Mucosa of gallbladder (tissue), 1 donor: ENCODE measurements around the gene TAS2R42. TPM values are rescaled to one million over a fixed set of nuclear protein-coding genes. Genes with fewer than 3 reads are reported as not detected.

ENCODE experiments used
- DNase-seq: peaks from one replicate; pipeline ENCODE4 v3.0.0-alpha.2; 2020; ENCODE audit warnings: low spot score
- total RNA-seq: library from RNA; stranded (reverse); gene quantifications from one replicate; pipeline ENCODE4 v1.2.1, GENCODE V29; 2021
- donor health status: DM: no; HTN: no; CAD: no.

The TAS2R42 gene
- total RNA-seq = not detected

DNA sequence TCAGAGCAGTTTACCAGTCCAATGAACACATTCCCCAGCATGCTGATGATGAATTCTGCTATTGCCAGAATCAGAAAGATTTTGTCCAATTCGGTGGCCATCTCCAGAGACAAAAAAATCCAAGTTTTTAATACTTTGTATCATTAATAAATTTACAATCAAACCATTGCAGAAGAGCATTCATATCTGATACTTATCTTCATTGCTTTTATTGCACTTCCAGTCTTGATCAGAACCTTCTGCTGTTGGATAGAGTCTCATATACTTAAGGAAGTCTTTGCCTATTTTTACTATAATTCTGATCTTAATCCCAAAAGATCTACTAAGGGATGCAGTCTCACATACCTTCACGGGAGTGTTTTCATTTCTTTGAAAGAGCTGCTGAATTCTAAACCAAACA lies at the start of gene TAS2R42:
TAS2R42 (minus strand) TSS at position 101 of the 400 bp plus-strand sequence; CDS start at position 101, 0 bp downstream.
- DNase-seq = no peak

DNA sequence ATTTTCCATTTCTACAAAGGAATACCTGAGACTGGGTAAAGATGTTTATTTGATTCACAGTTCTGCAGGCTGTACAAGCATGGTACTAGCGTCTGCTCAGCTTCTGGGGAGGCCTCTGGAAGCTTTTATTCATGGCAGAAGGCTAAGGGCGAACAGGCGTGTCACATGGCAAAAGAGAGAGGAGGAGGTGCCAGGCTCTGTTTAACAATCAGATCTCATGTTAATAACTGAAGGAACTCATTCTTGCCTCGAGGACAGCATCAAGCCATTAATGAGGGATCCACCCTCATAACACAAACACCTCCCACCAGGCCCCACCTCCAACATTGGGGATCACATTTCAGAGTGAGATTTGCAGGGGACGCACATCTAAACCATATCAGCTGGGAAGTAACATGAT lies 46.8 kb upstream of the TAS2R42 start:
- DNase-seq = no peak

- peak; percentile 35 for DNase-seq
Measured at GRCh38 chr12:11228296-11228879, 41.7 kb upstream of the TAS2R42 start.

- DNase-seq = no peak
Measured at GRCh38 chr12:11227373-11227772, 40.6 kb upstream of the TAS2R42 start.

GRCh38 chr12:11209113-11209512 lies 22.4 kb upstream of the TAS2R42 start:
- no peak for DNase-seq

GRCh38 chr12:11204173-11204572 lies 17.4 kb upstream of the TAS2R42 start:
- no peak for DNase-seq

- no peak for DNase-seq
Measured at GRCh38 chr12:11202811-11203210, 16.1 kb upstream of the TAS2R42 start.

- no peak for DNase-seq
Measured at GRCh38 chr12:11183011-11183410, 3.7 kb downstream of the TAS2R42 start.

DNA sequence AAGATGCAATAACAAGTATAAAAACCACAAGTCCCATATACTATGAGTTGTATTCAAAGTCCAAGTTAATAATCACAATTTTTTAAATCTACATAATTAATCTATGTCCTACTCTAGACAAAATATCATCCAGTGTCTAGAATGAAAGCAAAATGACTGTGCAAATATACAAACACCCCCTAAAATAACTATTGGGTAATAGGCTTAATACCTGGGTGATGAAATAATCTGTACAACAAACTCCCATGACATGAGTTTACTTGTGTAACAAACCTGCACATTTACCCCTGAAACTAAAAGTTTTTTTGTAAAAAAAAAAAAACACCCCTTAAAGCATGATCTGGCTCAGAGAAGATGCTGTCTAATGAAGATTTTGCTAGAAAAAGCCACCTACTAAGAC lies 4.2 kb downstream of the TAS2R42 start:
- DNase-seq = no peak

GRCh38 chr12:11178250-11178649 lies 8.5 kb downstream of the TAS2R42 start:
- no peak for DNase-seq

DNA sequence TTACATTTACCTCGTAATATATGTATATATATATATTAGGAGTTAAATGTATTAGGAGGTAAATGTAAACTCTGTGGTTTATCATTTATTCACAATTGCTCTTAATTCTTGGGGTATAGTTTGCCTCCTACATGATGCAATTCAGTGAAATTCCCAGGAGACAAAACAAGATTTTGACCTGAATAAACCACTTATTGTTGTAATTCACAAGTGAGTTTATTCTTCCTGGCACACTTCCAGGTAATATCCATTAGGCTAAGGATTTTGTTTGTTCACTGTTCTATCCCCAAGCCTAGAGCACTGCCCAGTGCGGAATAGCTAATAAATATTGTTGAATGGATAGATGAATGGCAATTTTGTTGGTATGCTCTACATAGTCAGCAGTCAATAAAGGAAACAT lies 12.7 kb downstream of the TAS2R42 start:
- no peak for DNase-seq

DNA sequence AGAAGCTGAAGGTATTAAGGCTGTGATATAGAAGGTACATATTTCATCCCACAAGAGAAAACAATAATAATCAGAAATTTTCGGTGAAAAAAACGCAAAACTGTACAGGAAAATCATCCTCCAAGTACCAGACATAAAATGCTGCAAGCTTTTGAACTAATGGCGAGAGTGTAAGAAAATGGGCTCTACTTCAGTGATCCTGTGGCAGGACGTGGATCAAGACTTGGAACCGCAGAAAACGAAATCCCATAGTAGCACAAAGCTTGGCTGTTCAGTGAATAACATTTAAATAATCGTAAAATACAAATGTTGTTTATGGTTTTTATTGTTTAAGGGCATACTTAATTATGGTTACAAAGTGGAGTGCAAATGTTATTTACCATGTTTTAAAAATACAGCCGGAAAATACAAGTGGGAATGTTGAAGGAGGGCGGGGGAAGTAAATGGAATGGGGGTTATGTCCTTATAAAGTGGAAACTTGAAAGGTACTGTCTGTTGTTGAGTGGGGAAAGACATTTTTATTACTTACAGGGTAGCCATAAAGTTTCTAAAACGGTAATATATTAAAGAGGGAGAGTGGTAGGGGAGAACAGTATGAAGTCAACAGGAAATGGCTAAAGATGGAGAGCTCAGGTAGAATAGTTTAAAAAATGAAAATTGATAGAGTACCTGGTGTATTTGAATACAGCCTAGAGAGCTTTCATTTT lies 14.6 kb downstream of the TAS2R42 start:
- DNase-seq = no peak

DNA sequence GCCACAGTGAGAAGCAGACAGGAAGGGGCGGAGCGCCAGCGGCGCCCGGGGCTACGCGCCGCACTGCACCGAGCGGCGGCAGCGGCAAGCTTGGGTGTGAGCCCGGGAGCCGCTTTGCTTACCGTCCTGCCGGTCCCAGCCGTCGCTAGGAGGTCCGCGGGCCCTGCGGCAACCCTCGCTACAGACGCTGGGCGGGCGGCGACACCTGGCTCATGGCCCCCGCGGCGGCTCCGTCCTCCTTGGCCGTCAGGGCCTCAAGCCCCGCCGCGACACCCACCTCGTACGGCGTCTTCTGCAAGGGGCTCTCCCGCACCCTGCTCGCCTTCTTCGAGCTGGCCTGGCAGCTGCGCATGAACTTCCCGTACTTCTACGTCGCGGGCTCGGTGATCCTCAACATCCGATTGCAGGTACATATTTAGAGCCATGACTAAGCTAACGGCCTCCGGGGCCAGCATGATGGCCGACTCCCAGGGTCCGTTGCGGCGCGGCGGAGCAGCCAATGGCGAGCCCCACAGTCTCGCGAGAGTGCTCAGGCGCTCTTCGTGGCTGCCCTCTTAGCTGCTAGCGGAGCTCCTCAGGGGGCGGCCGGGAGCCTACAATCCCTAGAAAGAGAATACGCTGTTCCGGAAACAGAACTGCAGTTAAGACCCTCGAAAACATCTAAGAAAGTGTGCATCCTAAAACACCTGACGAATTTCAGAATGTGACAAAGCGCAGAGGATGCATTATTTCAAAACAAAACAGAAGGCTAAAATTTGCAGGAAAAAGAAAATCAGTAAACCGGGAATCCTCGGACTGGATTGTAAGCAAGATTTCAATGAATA lies 15.4 kb downstream of the TAS2R42 start, which contains the start of gene SMIM10L1:
SMIM10L1 (plus strand) TSS at position 50 of the 824 bp plus-strand sequence; CDS start at position 213, 163 bp downstream.
- DNase-seq = peak; percentile 94

DNA sequence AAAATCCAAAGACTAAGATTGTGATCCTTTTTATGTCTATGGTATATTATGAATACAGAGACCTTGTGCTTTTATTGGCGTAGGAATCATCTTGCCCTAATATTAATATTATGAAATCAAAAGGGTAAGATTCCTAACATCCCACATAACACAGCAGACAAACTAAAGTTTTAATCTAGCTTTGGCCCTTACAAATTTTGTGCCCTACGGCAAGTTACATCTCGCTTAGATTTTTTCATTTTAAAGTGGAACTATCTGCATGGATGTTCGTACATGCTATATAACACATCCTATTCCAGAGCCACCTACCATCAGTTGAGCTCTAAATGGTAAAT lies 16.0 kb downstream of the TAS2R42 start:
- DNase-seq = no peak

- DNase-seq = no peak
Measured at GRCh38 chr12:11166300-11166699, 20.4 kb downstream of the TAS2R42 start.

DNA sequence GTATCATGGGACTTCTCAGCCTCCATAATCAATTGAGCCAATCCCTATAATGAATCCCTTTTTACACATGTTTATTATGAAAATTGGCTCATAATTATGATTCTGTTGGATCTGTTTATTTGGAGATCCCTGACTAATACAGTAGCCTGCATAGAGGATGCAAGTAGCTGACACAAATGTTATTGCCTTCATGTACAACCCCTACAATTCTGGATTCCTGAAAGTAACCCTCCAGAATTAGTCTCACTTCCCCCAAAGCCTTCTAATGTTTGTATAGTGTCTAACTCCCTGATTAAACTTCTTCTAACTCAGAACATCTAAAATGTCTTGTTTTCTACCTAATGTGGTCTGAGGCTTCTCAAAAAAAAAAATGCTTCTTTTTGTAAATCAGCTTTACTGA lies 22.4 kb downstream of the TAS2R42 start:
- no peak for DNase-seq

DNA sequence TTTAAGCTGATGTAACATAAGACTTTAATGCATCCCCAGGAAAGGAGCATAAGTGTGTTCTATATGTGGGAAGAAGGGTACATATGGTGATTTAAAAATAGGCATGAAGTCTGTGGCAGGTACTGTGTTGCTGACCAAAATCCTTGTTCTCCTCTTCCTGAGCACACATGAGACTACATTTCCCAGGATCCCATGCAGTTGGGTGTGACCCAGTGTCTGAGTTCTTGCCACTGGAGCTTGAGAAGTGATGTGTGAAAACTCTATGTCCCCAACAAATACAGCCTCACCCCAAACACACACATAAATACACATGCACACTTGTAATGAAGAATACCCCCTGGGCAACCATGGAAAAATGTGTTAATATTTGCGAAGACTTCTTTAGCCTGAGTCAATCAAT lies 24.2 kb downstream of the TAS2R42 start:
- no peak for DNase-seq

- DNase-seq = no peak
Measured at GRCh38 chr12:11158885-11159444, 27.8 kb downstream of the TAS2R42 start.

DNA sequence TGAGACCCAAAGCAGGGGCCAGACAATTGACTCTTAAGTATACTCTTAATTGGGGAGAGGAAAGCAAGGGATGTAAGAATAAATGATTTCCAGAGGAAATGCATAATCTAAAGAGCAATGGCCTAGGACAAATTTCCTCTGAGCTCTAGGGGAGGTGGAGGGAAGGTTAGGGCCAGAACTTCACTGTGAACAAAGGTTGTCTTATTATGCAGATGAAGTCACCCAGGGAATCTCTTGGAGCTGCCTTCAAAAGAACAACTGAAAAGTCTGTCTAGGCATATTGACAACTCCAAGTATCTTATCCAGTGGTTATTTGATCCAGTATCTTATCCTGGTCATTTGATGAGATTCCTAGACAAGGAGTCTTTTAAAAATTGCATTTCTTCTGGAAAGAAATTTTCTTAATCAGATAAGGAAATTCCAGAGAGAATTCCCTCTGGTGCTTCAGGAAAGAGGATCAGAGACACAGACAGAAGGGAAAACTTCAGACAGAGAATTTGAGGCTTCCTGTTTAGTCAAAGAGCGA lies 32.3 kb downstream of the TAS2R42 start:
- no peak for DNase-seq

DNA sequence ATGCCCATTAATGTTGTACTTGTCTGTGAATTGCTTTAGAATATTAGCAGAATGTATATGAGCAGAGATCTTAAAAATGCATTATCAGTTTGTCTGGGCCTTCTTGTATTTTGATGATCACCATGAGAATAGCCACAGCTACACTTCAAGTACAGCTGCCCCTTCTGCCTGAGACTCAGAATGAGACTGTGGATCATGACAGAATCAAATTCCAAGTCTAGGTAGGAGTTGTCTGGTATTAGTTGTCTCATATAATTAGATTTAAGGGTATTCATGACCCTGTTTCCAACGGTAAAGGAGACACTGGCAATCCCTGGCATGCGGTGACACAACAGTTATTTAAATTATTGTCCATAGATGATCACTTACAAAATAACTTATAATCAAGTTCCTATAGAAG lies 34.0 kb downstream of the TAS2R42 start:
- no peak for DNase-seq

DNA sequence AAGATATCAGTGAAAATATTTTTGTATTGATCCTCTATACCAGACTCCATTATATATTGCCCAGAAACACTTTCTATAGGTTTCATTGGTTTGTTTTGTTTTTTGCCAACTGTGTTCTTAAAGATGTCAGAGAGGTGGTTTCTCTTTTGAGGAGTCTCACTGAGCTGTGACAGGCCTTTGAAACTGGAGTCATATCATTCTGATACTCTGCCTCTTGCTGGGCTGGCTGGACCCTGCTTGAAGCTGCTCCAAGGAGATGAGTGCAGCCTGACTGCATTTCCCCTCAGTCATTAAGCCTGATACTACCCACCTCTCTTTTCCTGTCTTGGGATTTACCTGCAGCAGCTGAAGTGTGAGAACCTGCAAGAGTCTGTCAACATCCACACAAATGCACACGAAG lies 35.9 kb downstream of the TAS2R42 start:
- DNase-seq = no peak

DNA sequence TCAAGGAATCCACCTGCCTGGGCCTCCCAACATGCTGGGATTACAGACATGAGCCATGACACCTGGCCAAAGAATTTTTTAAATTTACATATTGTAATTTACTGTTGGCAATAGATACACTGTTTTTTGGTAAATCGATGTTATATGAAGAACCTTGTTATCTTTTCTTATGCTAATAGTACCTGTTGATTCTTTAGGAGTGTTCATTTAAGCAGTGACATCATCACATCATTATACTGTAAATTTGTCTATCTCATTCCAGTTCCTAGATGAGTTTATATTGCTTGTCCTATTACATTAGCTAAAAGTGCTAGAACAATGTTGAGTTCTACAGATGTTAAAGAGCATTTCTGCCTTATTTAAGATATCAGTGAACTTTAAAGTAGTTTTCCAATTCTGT lies 39.3 kb downstream of the TAS2R42 start:
- no peak for DNase-seq
